ENCODE measurements around the gene HSBP1L1. TPM values are rescaled to one million over a fixed set of nuclear protein-coding genes. Genes with fewer than 3 reads are reported as not detected.

Gene HSBP1L1
- total RNA-seq, 1 experiment from 2014 or later: 41.4 TPM

- DNase-seq (ENCODE audit: low read depth, low spot score) (no peak), ATAC-seq (no peak)
- ChIA-PET RAD21 (ENCODE audit: low non-redundant PET in 1 of 2, low total read pairs in 2 of 2, uncharacterized antibody in 2 of 2, unreplicated experiment in 2 of 2) (no interaction called here), POLR2A (no interaction called here), CTCF (no interaction called here)
- BruUV-seq (replicated peaks): no TSS peak
- no peak overlapping the region for H3K9ac ChIP-seq (ENCODE audit: low read length)
- peaks cover 5 to 44% of the 10 kb centered on the region in 2 experiments; a peak in 3 of 4 replicates for H3K36me3 ChIP-seq (ENCODE audit: control insufficient read depth in 1 of 2, insufficient read depth in 2 of 2, low read length in 2 of 2)
- no peaks in the 10 kb centered on the region for H3K27me3 ChIP-seq (ENCODE audit: insufficient read depth, low read length)
- no peak overlapping the region for H3K4me2 ChIP-seq (ENCODE audit: low read length)
- H3K9me2 ChIP-seq (ENCODE audit: insufficient read depth): no peaks in the 10 kb centered on the region
- H3K4me3 ChIP-seq (replicated peaks in 1 of 2; ENCODE audit: low read depth in 1 of 2, low read length in 2 of 2): no peak overlapping the region
- intact Hi-C loops (cut with micrococcal nuclease): no loop called here
- TF ChIP-seq RAD21 (IDR thresholded peaks at IDR 0.05; ENCODE audit: low read depth) (no peak), CBX3 (IDR thresholded peaks at IDR 0.05; ENCODE audit: low read depth) (no peak), TCF7L2 (IDR thresholded peaks at IDR 0.05; ENCODE audit: borderline replicate concordance, extremely low read depth, insufficient read depth, insufficient read length) (no peak), ZFX (IDR thresholded peaks at IDR 0.05) (no peak), ZBTB33 (IDR thresholded peaks at IDR 0.05; ENCODE audit: extremely low read depth, insufficient replicate concordance, low read length) (no peak), POLR2AphosphoS5 (IDR thresholded peaks at IDR 0.05; ENCODE audit: low read depth, low read length) (no peak)
- H3K9me3 ChIP-seq (ENCODE audit: control insufficient read depth in 1 of 2, insufficient read depth in 1 of 2, low read depth in 1 of 2, low read length in 2 of 2): peaks cover 18 to 29% of the 10 kb centered on the region in 2 experiments; a peak in 3 of 4 replicates
- no peak overlapping the region for H3K27ac ChIP-seq (ENCODE audit: low read depth, low read length)
- no peak overlapping the region for H2AFZ ChIP-seq (ENCODE audit: low read depth, low read length, poor library complexity, severe bottlenecking)
- peaks cover 96% of the 10 kb centered on the region for H3K79me2 ChIP-seq (ENCODE audit: insufficient read depth, low read length)
- no peaks in the 10 kb centered on the region for H4K20me1 ChIP-seq (ENCODE audit: insufficient read depth)
- H3K4me1 ChIP-seq (ENCODE audit: control insufficient read depth in 1 of 2, insufficient read depth in 2 of 2, low read length in 2 of 2): no peaks in the 10 kb centered on the region
Observed at GRCh38 chr18:79935098-79935480, 29.4 kb upstream of the HSBP1L1 start.

GRCh38 chr18:79935499-79935898, 28.9 kb upstream of the HSBP1L1 start:
- ChIA-PET RAD21 (ENCODE audit: low non-redundant PET in 1 of 2, low total read pairs in 2 of 2, uncharacterized antibody in 2 of 2, unreplicated experiment in 2 of 2) (no interaction called here), POLR2A (no interaction called here), CTCF (no interaction called here)
- Histone ChIP-seq H2AFZ (ENCODE audit: low read depth, low read length, poor library complexity, severe bottlenecking) (no peak overlapping the region), H3K27ac (ENCODE audit: low read depth, low read length) (no peak overlapping the region), H4K20me1 (ENCODE audit: insufficient read depth) (no peaks in the 10 kb centered on the region), H3K4me3 (replicated peaks in 1 of 2; ENCODE audit: low read depth in 1 of 2, low read length in 2 of 2) (no peak overlapping the region), H3K36me3 (ENCODE audit: control insufficient read depth in 1 of 2, insufficient read depth in 2 of 2, low read length in 2 of 2) (peaks cover 5 to 44% of the 10 kb centered on the region in 2 experiments; a peak in 3 of 4 replicates), H3K9me2 (ENCODE audit: insufficient read depth) (no peaks in the 10 kb centered on the region), H3K9me3 (ENCODE audit: control insufficient read depth in 1 of 2, insufficient read depth in 1 of 2, low read depth in 1 of 2, low read length in 2 of 2) (peaks cover 15 to 29% of the 10 kb centered on the region in 2 experiments; a peak in 3 of 4 replicates), H3K79me2 (ENCODE audit: insufficient read depth, low read length) (peaks cover 96% of the 10 kb centered on the region), H3K27me3 (ENCODE audit: insufficient read depth, low read length) (no peaks in the 10 kb centered on the region), H3K9ac (ENCODE audit: low read length) (no peak overlapping the region), H3K4me2 (ENCODE audit: low read length) (no peak overlapping the region), H3K4me1 (ENCODE audit: control insufficient read depth in 1 of 2, insufficient read depth in 2 of 2, low read length in 2 of 2) (no peaks in the 10 kb centered on the region)
- no TSS peak for BruUV-seq (replicated peaks)
- intact Hi-C loops (cut with micrococcal nuclease): no loop called here
- no peak for DNase-seq (ENCODE audit: low read depth, low spot score)
- no peak for ATAC-seq
- TF ChIP-seq SIN3A (IDR thresholded peaks at IDR 0.05; ENCODE audit: low read depth) (no peak), FOSL1 (IDR thresholded peaks at IDR 0.05; ENCODE audit: low read depth) (no peak), ZBTB33 (IDR thresholded peaks at IDR 0.05; ENCODE audit: extremely low read depth, insufficient replicate concordance, low read length) (no peak), EZH2phosphoT487 (IDR thresholded peaks at IDR 0.05; ENCODE audit: borderline replicate concordance) (no peak), CTCF (IDR thresholded peaks at IDR 0.05 in 2 of 3, conservative IDR thresholded peaks at IDR 0.05 in 1 of 3; ENCODE audit: borderline replicate concordance in 1 of 3, insufficient read depth in 1 of 3, low read depth in 2 of 3, low read length in 2 of 3) (no peak), MAX (IDR thresholded peaks at IDR 0.05) (no peak), EZH2 (IDR thresholded peaks at IDR 0.05) (no peak), CBX3 (IDR thresholded peaks at IDR 0.05; ENCODE audit: low read depth) (no peak), CEBPB (IDR thresholded peaks at IDR 0.05; ENCODE audit: low read depth) (no peak), ZFX (IDR thresholded peaks at IDR 0.05) (no peak)
